Left ventricle myocardium inferior (tissue), 1 donor: ENCODE measurements around the gene MOB3A. TPM values are rescaled to one million over a fixed set of nuclear protein-coding genes. Genes with fewer than 3 reads are reported as not detected.

Experiments
- DNase-seq: peaks from one replicate; pipeline ENCODE4 v3.0.0-alpha.2; 2020
- H3K27ac ChIP-seq: fragments of 200-600 bp; replicated peaks from 2 replicates; pipeline ENCODE4 v1.8.0; 2021
- H3K27me3 ChIP-seq: fragments of 200-600 bp; 2 replicates; pipeline ENCODE4 v1.8.0; 2021; ENCODE audit warnings: low read depth
- H3K36me3 ChIP-seq: fragments of 200-600 bp; 2 replicates; pipeline ENCODE4 v1.8.0; 2021
- H3K4me1 ChIP-seq: fragments of 200-600 bp; 2 replicates; pipeline ENCODE4 v1.8.0; 2021
- H3K4me3 ChIP-seq: fragments of 200-600 bp; 2 replicates; pipeline ENCODE4 v1.8.0; 2021; ENCODE audit warnings: mild to moderate bottlenecking, moderate library complexity
- H3K9me3 ChIP-seq: fragments of 200-600 bp; replicated peaks from 2 replicates; pipeline ENCODE4 v1.8.0; 2021
- CTCF ChIP-seq: fragments of 200-600 bp; IDR thresholded peaks from 2 replicates; pipeline ENCODE4 v1.8.0; 2021; ENCODE audit warnings: antibody characterized with exemption, mild to moderate bottlenecking, borderline replicate concordance
- intact Hi-C: fragments of 100-400 bp; cut with micrococcal nuclease; formaldehyde crosslinking; loops from one replicate; pipeline ENCODE4 v1.11.0; 2022
- total RNA-seq: library from RNA; stranded (reverse); fragmentation: NEBNext Ultra II Directional; extraction: Animal tissue kit (Norgen Biotek cat#: 25700); gene quantifications from one replicate; pipeline ENCODE4 v1.2.1, GENCODE V29; 2021
- donor health status: DM: no; HTN: yes; CAD: no; lungs with severe emphysema.

MOB3A gene
- total RNA-seq, 1 donor from 2014 or later, result 16.1 TPM

- no peak for TF ChIP-seq CTCF
- no peaks in the 10 kb centered on the region for H3K27me3 ChIP-seq
- peaks cover 6% of the 10 kb centered on the region for H3K4me1 ChIP-seq
- H3K27ac ChIP-seq, result no peak overlapping the region
- no peak for DNase-seq
- H3K9me3 ChIP-seq, result no peaks in the 10 kb centered on the region
- peaks cover 97% of the 10 kb centered on the region for H3K36me3 ChIP-seq
- no peak overlapping the region for H3K4me3 ChIP-seq
- intact Hi-C loops, result no loop called here
These were observed 26.1 kb upstream of the MOB3A start for GRCh38 chr19:2122251-2122650.

GRCh38 chr19:2121416-2122051 is 25.4 kb upstream of the MOB3A start:
- H3K4me1 ChIP-seq, result no peaks in the 10 kb centered on the region
- intact Hi-C loops, result no loop called here
- no peak for TF ChIP-seq CTCF
- H3K4me3 ChIP-seq, result no peak overlapping the region
- H3K27ac ChIP-seq, result no peak overlapping the region
- no peaks in the 10 kb centered on the region for H3K9me3 ChIP-seq
- H3K36me3 ChIP-seq, result peaks cover 97% of the 10 kb centered on the region
- DNase-seq, result no peak
- no peaks in the 10 kb centered on the region for H3K27me3 ChIP-seq

GRCh38 chr19:2120821-2121220 is 24.7 kb upstream of the MOB3A start:
- peaks cover 97% of the 10 kb centered on the region for H3K36me3 ChIP-seq

GRCh38 chr19:2119921-2120785 is 24.0 kb upstream of the MOB3A start:
- H3K4me1 ChIP-seq, result no peaks in the 10 kb centered on the region
- no peaks in the 10 kb centered on the region for H3K27me3 ChIP-seq
- H3K27ac ChIP-seq, result no peak overlapping the region
- H3K36me3 ChIP-seq, result peaks cover 97% of the 10 kb centered on the region
- no peaks in the 10 kb centered on the region for H3K9me3 ChIP-seq
- DNase-seq, result no peak
- no peak overlapping the region for H3K4me3 ChIP-seq
- no peak for TF ChIP-seq CTCF
- intact Hi-C loops, result no loop called here

More at GRCh38 chr19:2120821-2121220, 24.7 kb upstream of the MOB3A start:
- no peak for DNase-seq
- no peak for TF ChIP-seq CTCF
- Histone ChIP-seq H3K27ac (no peak overlapping the region), H3K4me3 (no peak overlapping the region), H3K27me3 (no peaks in the 10 kb centered on the region), H3K4me1 (no peaks in the 10 kb centered on the region), H3K9me3 (no peaks in the 10 kb centered on the region)
- intact Hi-C loops, result no loop called here

GRCh38 chr19:2118438-2118837 is 22.3 kb upstream of the MOB3A start:
- no peak for TF ChIP-seq CTCF
- peaks cover 100% of the 10 kb centered on the region for H3K36me3 ChIP-seq
- H3K27me3 ChIP-seq, result no peaks in the 10 kb centered on the region
- H3K9me3 ChIP-seq, result no peaks in the 10 kb centered on the region
- no peak overlapping the region for H3K4me3 ChIP-seq
- H3K27ac ChIP-seq, result no peak overlapping the region
- no peak for DNase-seq
- intact Hi-C loops, result no loop called here
- H3K4me1 ChIP-seq, result peaks cover 9% of the 10 kb centered on the region
